HG02884 (cell line): ENCODE data around the gene SLC35B2.

Experiments used
- ATAC-seq: cut with Tn5 transposase; IDR thresholded peaks from one replicate; pipeline ENCODE4 v1.9.1; 2021; ENCODE audit warnings: mild to moderate bottlenecking, moderate library complexity; ENCODE audit not compliant: unreplicated experiment

The SLC35B2 gene

GRCh38 chr6:44224029-44224964, 33.0 kb downstream of the SLC35B2 start:
- ATAC-seq, result no peak

DNA sequence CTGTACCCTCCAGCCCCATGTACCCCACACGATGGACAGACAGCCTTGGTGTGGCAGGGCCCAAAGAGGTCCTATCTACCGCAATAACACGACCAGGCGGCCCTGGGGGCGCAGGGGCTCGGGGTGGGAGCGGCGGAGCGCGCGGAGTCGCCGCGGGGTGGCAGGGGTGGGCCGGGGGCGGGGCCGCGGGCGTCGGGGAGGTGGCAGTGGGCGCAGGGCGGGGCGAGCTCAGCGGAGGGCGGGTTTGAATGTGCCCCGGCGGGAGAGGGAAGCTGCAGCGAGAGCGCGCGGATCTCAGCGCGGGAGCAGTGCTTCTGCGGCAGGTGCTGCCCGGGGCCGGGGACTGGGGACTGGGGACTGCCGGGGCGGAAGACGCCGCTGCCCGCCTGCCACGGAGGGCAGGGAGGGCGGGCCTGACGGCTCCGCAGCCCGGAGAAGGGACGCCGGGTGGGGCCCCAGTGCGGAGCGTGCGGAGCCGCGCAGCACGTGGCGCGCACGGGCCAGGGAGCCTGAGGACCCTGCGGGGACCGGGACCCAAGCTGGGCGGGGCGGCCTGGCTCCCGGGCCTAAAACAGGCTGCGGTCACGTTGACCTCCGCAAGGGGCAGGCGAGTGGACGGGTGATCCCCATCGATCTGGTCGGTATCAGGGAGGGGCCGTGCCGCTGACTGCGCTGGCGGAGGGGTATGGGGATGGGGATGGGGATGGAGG, 33.9 kb downstream of the SLC35B2 start, which contains the start of gene SLC29A1:
Gene SLC29A1 (plus strand): TSS at position 277 of the 710 bp plus-strand sequence. CDS start 3,719 bp downstream, outside the sequence.
- no peak for ATAC-seq

DNA sequence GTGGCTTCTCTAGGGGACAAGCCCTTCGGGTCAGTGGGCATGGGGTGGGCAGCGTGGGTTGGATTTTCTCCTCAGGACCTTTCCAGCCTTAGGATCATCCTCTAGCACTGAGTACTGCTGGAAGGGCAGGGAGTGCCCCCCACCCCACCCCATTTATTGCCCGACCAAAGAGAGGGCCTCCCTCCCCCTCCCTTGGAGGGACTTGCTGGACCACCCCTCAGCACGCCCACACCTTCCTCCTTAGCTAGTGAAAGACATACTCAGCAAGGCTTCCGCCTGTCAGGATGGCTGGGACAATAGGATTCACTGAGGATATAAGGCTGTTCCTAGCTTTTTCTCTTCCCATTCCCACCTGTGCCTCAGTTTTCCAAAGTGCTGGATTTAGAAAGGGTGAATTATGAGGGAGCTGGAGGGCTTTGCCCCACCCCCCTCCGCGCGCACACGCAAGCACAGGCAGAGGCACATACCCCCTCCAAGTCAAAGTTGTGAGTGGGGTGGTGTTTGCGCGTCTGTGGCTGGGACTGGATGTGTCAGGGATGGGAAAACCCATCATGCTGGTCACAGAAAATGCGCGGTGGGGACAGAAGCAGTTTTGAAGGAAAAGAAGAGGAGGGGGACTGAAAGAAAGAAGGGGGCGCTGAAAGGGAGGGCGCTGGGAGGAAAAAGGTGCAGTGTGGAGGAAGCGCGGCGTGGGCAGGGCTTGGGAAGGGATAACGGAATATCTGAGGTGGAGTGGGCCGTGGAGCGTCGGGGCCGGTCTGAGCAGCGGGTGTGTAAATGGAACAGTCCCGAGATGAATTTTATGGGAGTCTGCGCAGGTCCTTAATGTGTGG, 34.6 kb downstream of the SLC35B2 start:
- no peak for ATAC-seq

DNA sequence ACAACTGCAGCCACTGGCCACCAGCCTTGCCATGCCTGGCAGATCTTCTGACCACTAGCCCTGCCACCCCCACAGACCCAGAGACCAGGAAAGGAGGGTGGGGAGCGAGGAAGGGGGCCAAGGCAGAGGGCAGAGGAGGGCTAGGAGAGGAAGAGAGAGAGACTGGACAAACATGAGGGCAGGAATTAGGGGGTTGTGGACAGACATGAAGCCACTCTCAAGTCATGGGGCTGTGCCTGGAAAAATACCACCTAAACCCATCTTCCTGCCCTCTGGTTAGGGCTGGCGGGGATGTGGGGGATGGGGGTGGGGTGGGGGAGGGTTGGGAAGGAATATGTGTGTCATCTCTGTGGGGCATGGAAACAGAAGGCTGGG, 35.4 kb downstream of the SLC35B2 start:
- no peak for ATAC-seq

DNA sequence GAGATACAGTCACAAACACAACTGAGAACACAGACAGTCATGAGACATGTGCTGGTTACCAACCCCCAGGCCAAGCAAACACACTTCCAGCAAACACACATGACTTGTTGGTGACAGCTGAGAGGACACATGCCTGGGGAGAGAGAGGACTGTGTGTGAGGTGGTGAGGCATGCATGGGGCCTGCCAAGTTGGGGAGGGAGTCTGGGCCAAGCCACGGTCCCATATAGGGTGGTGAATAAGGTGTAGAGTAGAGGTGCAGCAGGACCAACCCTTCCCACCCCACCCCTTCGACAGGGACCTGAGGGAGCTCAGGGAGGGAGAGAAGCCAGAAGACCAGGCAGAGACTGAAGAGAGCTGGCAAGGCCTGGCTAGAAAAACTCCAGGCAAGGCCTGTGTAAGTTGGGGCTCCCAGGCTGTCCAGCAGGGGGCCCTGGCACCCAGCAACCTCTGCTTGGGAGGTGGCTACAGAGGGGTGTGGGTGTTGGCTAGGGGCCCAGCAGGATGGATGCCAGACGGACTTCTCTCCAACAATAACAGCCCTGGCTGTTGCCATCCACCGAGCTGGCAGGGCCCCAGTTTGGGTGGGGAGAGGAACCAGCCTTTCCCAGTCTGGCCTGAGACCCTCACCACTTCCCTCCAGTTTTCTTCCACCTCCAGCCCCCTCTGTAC, 35.9 kb downstream of the SLC35B2 start:
- no peak for ATAC-seq

DNA sequence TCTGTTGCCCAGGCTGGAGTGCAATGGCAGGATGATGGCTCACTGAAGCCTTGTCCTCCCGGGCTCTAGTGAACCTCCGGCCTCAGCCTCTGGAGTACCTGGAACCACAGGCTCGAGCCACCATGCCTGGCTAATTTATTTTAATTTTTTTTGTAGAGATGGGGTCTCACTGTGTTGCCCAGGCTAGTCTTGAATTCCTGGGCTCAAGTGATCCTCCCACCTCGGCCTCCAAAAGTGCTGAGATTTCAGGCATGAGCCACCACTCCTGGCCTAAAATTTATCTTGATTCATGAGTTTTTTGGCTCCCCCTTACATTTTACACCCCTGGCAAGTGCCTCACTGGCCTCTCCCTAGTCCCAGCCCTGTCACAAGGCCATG, 36.4 kb downstream of the SLC35B2 start:
- ATAC-seq, result no peak

- ATAC-seq, result no peak
Observed at GRCh38 chr6:44219815-44220784, 37.2 kb downstream of the SLC35B2 start.

GRCh38 chr6:44219053-44219814, 38.1 kb downstream of the SLC35B2 start:
- ATAC-seq, result no peak

DNA sequence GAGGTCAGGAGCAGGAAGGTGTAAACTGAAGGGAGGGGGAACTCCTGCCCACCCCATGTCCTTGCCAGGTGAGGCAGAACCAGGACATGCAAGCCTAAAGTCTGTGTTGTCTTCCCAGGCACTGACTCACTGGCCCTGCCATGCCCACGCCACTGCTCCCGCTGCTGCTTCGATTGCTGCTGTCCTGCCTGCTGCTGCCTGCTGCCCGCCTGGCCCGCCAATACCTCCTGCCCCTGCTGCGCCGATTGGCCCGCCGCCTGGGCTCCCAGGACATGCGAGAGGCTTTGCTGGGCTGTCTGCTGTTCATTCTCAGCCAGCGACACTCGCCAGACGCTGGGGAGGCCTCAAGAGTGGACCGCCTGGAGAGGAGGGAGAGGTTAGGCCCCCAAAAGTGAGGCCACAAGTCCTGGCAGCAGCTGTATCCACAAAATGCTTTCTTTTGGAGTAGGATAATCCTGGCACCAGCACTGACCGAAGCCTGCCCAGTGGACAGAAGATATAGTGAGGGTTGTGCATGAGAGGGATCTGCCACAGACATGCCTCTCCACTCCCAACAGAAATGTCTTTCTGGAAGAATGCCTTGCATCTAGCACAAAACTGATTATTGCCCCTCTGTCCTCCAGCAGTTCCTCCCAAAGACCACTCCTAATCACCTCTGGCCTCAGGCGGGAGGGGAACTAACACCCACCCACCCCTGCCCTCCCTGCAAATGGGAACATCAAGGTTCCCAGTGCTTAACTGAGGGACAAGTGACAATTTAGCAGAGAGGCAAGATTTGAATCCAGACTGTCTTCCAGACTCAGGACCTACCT, 39.8 kb downstream of the SLC35B2 start:
- ATAC-seq, result no peak

- ATAC-seq, result no peak
Observed at GRCh38 chr6:44216677-44217331, 40.5 kb downstream of the SLC35B2 start, which contains the start of gene MYMX. Gene MYMX (plus strand): TSS chr6:44216926. CDS start chr6:44217472, 546 bp downstream.

- ATAC-seq, result no peak
Observed at GRCh38 chr6:44214307-44214706, 43.0 kb downstream of the SLC35B2 start.

- ATAC-seq, result no peak
Observed at GRCh38 chr6:44211284-44211683, 46.0 kb downstream of the SLC35B2 start.

DNA sequence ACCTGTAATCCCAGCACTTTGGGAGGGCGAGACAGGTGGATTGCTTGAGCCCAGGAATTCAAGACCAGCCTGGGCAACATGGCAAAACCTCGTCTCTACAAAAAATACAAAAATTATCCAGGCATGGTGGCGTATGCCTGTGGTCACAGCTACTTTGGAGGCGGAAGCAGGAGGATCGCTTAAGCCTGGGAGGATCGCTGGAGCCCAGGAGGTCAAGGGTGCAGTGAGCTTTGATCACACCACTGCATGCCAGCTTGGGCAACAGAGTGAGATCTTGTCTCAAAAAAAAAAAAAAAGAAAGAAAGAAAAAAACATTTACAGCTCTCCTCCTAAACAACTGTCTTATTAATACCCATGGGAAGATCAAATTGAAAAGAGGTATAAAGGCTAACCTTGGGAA, 49.4 kb downstream of the SLC35B2 start:
- ATAC-seq, result no peak
